Daoy (cell line): ENCODE measurements around the gene ARSD. TPM values are rescaled to one million over a fixed set of nuclear protein-coding genes. Genes with fewer than 3 reads are reported as not detected.
A peak's percentile ranks its signal among the peaks of the same experiment; 100 is the strongest.
"Not testable (repeated sequence)": the region's sequence is repeated elsewhere in the genome, so short reads cannot be mapped to it uniquely, and the experiment has no call there.

ENCODE experiments used
- DNase-seq: peaks from one replicate; pipeline ENCODE4 v3.0.0-alpha.2; 2015; ENCODE audit warnings: low read depth
- total RNA-seq: library from RNA; depleted of rRNA; stranded (reverse); fragments of >200 nt; shearing (Covaris generic); gene quantifications from 2 replicates; pipeline ENCODE4 v1.2.3, GENCODE V29; 2014

The ARSD gene
- total RNA-seq, 1 experiment from 2014 or later, result 7.6 TPM

DNA sequence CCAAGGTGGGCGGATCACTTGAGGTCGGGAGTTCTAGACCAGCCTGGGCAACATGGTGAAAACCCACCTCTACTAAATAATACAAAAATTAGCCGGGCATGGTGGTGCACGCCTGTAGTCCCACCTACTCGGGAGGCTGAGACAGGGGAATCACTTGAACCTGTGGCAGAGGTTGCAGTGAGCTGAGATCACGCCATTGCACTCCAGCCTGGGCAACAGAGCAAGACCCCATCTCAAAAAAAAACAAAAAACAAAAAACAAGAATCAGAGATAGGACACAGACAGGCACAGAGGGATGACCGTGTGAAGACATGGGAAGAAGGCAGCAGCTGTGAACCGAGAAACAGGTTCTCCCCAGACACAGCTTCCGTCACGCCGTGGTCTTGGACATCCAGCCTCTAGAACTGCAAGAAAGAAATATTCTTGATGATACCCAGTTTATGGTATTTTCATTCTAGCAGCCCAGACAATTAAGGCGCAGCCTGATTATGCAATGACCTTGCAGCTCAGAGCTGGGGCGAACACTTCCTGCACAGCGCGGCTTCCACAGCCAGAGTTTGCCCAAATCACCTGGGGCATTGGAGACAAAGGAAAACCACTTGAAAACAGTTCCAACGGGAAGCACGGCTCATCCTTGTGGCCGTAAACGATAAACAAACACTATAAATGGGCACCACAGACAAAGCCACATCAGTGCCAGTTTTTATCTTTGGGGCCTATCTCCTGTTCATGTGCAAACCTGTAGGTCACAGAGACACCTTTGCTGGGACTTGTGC, 4.2 kb upstream of the ARSD start:
- no peak for DNase-seq

- DNase-seq, result no peak
Observed at GRCh38 chrX:2931612-2932011, 2.5 kb upstream of the ARSD start.

DNA sequence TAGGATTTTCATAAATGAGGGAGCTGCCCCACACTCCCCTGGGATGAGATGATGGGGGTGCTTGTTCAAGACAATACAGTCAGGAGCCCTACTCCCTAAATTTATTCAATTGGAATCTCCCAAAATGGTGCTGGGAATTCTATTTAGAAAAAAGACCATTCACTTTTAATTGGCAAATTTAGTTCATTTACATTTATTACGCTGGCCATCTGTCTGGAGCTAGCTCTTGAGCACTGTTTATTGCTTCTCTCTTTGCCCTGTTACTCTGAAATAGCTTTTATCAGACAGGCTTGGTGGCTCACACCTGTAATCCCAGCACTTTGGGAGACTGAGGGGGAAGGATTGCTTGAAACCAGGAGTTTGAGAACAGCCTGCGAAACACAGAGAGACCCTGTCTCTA, 2.0 kb upstream of the ARSD start:
- DNase-seq, result no peak

- no peak for DNase-seq
Observed at GRCh38 chrX:2928191-2928582, 952 bp downstream of the ARSD start.

DNA sequence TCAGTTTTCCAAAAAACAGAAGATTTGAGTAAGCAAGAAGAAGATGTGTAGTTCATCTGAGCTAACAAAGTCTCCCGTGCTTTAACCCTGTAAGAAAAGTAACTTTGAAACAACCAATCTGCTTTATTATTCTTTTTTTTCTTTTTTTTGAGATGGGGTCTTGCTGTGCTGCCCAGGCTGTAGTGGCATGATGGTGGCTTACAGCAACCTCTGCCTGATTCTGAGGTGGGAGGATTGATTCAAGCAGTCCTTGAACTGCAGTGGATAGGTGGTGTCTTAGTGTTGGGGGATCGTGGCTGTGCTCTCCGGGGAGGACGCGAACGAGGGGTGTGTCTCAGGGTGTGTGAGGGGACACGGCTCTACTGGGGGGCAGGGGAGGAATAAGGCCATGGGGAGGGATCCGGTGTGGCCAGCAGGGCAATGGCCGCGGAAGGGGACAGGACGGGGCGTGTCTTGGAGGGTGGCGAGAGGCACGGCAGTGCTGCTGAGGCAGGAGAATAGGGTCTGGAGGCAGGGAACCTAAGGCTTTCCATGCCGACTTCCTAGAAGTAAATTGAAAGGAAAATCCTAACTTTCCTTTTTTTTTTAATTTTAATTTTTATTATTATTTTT, 2.4 kb downstream of the ARSD start:
- no peak for DNase-seq

- DNase-seq, result not testable (repeated sequence)
Observed at GRCh38 chrX:2926255-2926654, 2.9 kb downstream of the ARSD start.

- DNase-seq, result no peak
Observed at GRCh38 chrX:2924151-2924550, 5.0 kb downstream of the ARSD start.

- no peak for DNase-seq
Observed at GRCh38 chrX:2921750-2922149, 7.4 kb downstream of the ARSD start.

DNA sequence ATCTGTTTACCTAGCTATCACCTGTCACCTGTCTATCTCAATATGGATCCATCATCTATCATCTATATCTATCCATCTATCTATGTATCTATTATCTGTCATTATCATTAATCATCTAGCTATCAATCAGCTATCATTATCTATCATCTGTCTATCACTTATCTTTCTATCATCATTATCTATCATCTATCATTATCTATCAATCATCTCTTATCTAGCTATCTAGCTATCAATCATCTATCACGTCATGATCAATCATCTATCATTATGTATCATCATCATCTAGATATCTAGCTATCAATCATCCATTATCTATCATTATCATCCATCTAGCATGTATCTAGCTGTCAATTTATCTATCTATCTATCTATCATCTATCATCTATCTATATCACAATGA, 7.9 kb downstream of the ARSD start:
- no peak for DNase-seq

DNA sequence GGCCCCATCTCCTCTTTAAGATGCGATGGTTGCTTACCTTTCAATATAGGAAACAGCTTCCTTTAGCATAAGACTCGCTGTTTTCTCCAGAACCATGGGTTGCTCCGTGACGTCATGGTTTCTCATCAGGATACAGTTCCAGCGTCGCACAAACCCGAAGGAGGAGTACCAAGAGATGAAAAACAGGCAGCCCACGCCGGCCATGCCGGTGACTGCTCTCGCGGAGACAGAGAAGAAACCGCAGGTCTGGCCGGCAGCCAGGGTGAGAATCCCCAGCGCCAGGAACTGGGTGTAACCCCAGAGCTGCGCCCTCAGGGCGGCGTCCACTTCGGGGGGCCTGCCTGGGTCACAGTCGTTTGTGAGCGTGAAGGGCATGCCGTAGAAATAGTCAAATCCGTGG, 11.4 kb downstream of the ARSD start:
- no peak for DNase-seq

- no peak for DNase-seq
Observed at GRCh38 chrX:2913118-2913517, 16.0 kb downstream of the ARSD start.

GRCh38 chrX:2910109-2910508, 19.0 kb downstream of the ARSD start:
- DNase-seq, result no peak

- DNase-seq, result no peak
Observed at GRCh38 chrX:2908125-2908685, 20.9 kb downstream of the ARSD start.

DNA sequence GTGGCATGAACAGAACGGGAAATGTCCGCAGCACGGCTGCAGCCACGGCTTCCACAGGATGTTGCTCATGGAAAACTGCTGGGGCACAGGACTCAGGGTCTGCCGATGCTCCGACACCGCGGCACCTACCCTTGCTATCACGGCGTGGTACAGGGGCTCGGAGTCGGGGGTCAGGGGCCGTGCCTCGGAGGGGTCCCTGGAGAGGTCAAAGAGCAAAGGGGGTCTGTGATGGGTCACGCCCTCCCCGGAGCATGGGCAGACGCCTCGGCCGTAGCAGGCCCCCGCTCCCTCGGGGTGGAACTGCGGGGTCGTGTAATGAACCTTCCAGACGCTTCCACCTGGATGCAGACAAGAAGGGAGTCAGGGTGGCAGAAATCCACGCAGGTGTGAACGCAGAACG, 21.8 kb downstream of the ARSD start:
- DNase-seq, result no peak

- no peak for DNase-seq
Observed at GRCh38 chrX:2903366-2903765, 25.8 kb downstream of the ARSD start.

DNA sequence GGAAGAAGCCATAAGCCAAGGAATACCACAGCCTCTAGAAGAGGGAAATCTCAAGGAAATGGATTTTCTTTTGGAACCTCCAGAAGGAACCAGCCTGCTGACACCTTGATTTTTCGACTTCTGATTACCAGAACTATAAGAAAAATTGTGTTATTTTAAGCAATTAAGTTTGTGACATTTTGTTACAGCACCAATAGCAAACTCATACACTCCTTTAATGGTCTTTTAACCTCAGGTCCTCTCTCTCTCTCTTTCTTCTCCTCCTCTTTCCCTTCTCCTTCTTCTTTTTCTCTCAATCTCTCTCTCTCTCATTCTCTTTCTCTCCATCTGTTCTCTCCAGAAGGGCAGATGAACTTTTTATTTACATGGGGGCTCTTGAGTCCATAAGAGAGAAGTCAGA, 26.3 kb downstream of the ARSD start:
- DNase-seq, result no peak

- no peak for DNase-seq
Observed at GRCh38 chrX:2901367-2902036, 27.6 kb downstream of the ARSD start.

GRCh38 chrX:2898846-2899512, 30.2 kb downstream of the ARSD start:
- DNase-seq, result no peak

GRCh38 chrX:2897690-2898623, 31.2 kb downstream of the ARSD start:
- DNase-seq, result not testable (repeated sequence)

GRCh38 chrX:2897311-2897689, 31.8 kb downstream of the ARSD start:
- DNase-seq, result no peak

DNA sequence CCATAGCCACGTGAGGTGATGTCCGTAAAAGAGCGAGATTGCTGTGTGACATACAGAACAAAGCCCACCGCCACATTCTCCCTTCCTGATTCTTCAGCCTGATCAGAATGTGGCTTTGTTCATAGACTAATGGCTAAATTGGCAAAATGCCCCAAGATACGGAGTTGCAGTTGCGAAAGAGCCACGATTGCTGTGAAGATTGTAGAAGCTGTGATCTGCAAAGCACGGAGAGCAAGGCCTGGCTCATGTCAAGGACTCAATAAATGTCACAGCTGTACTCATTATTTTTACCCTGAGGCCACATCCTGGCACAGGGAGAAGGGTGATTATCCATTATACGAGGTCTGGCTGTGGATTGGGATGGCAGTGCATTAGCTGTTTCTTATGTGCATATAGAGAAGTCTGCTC, 34.2 kb downstream of the ARSD start:
- peak; percentile 6 for DNase-seq
